Neural progenitor cell (in vitro differentiated cells): ENCODE results near the gene OPN5. TPM values are rescaled to one million over a fixed set of nuclear protein-coding genes. Genes with fewer than 3 reads are reported as not detected.

Experiments used
- DNase-seq: peaks from one replicate; pipeline ENCODE4 v3.0.0-alpha.2; 2016; ENCODE audit warnings: low spot score
- H2AFZ ChIP-seq: fragments of 200-600 bp; sonication (generic); replicated peaks from 2 replicates; pipeline ENCODE4 v1.6.1; 2016; ENCODE audit warnings: antibody characterized with exemption
- H3F3A ChIP-seq: fragments of 200-600 bp; sonication (generic); 2 replicates; pipeline ENCODE4 v1.6.1; 2016; ENCODE audit warnings: antibody characterized with exemption, low read depth
- H3K27ac ChIP-seq: fragments of 200-600 bp; sonication (generic); 2 replicates; pipeline ENCODE4 v1.5.1; 2016; ENCODE audit warnings: mild to moderate bottlenecking
- H3K27me3 ChIP-seq: fragments of 200-600 bp; sonication (generic); 2 replicates; pipeline ENCODE4 v1.6.1; 2016; ENCODE audit warnings: mild to moderate bottlenecking, moderate library complexity
- H3K36me3 ChIP-seq: fragments of 200-600 bp; sonication (generic); 2 replicates; pipeline ENCODE4 v1.5.1; 2016
- H3K4me1 ChIP-seq: fragments of 200-600 bp; sonication (generic); 2 replicates; pipeline ENCODE4 v1.6.1; 2016; ENCODE audit warnings: mixed run types
- H3K4me2 ChIP-seq: fragments of 200-600 bp; sonication (generic); 2 replicates; pipeline ENCODE4 v1.6.1; 2016
- H3K4me3 ChIP-seq: fragments of 200-600 bp; sonication (generic); 2 replicates; pipeline ENCODE4 v1.5.1; 2016
- H3K79me2 ChIP-seq: fragments of 200-600 bp; sonication (generic); 2 replicates; pipeline ENCODE4 v1.6.1; 2016; ENCODE audit warnings: low read depth
- H3K9ac ChIP-seq: fragments of 200-600 bp; sonication (generic); 2 replicates; pipeline ENCODE4 v1.6.1; 2016
- H3K9me3 ChIP-seq: fragments of 200-600 bp; sonication (generic); 2 replicates; pipeline ENCODE4 v1.5.1; 2016; ENCODE audit warnings: low read depth
- H4K20me1 ChIP-seq: fragments of 200-600 bp; sonication (generic); 2 replicates; pipeline ENCODE4 v1.6.1; 2016; ENCODE audit warnings: low read depth
- H3K27ac Mint-ChIP-seq: 3 replicates; pipeline ENCODE4 v1.8.0; 2021; ENCODE audit warnings: mixed read lengths
- H3K27me3 Mint-ChIP-seq: 2 replicates; pipeline ENCODE4 v1.8.0; 2022; ENCODE audit warnings: low read depth, mild to moderate bottlenecking, inconsistent platforms, moderate library complexity, mixed read lengths; ENCODE audit not compliant: insufficient read depth
- H3K36me3 Mint-ChIP-seq: 3 replicates; pipeline ENCODE4 v1.8.0; 2021; ENCODE audit warnings: mixed read lengths
- H3K4me1 Mint-ChIP-seq: 3 replicates; pipeline ENCODE4 v1.8.0; 2021; ENCODE audit warnings: mixed read lengths
- H3K4me3 Mint-ChIP-seq: 3 replicates; pipeline ENCODE4 v1.8.0; 2021; ENCODE audit warnings: mild to moderate bottlenecking, moderate library complexity, mixed read lengths
- H3K9me3 Mint-ChIP-seq: 3 replicates; pipeline ENCODE4 v1.8.0; 2020; ENCODE audit warnings: mixed read lengths
- EZH2 ChIP-seq: fragments of 200-600 bp; sonication (generic); IDR thresholded peaks from 2 replicates; pipeline ENCODE4 v1.6.1; 2017; ENCODE audit warnings: antibody characterized with exemption, mild to moderate bottlenecking, moderate library complexity
- EZH2phosphoT487 ChIP-seq: fragments of 200-600 bp; sonication (generic); IDR thresholded peaks from 2 replicates; pipeline ENCODE4 v1.6.1; 2017; ENCODE audit warnings: antibody characterized with exemption
- total RNA-seq: library from RNA; depleted of rRNA; stranded (reverse); fragments of >200 nt; gene quantifications from 2 replicates; pipeline ENCODE4 v1.2.3, GENCODE V29; 2015; ENCODE audit warnings: low replicate concordance
- TF ChIP-seq, protein P1 (sequence below): fragments of 200-600 bp; sonication (generic); IDR thresholded peaks from 2 replicates; pipeline ENCODE4 v1.5.1; 2017; ENCODE audit warnings: antibody characterized with exemption, mild to moderate bottlenecking

The OPN5 gene
- total RNA-seq, 1 donor from 2014 or later = not detected

DNA sequence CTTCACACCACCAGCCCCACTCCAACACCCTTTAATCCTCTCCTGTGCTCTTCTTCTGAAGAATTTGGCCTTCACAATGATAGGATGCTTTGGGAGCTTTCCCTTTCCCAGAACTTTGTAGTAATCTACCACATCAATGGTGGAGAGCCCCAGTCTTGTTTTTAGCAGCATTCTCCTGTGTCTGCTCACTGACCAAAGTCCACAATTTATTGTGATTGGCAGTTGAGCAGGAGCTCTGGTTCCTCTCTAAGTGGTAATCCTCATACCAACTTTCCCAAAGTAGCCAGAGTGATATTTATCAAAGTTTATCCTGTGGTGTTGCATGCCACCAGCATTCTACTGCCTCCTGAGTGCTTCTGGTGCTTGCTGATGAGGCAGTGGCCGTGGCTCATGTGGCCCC lies 29.0 kb upstream of the OPN5 start:
- TF ChIP-seq, protein P1, sequence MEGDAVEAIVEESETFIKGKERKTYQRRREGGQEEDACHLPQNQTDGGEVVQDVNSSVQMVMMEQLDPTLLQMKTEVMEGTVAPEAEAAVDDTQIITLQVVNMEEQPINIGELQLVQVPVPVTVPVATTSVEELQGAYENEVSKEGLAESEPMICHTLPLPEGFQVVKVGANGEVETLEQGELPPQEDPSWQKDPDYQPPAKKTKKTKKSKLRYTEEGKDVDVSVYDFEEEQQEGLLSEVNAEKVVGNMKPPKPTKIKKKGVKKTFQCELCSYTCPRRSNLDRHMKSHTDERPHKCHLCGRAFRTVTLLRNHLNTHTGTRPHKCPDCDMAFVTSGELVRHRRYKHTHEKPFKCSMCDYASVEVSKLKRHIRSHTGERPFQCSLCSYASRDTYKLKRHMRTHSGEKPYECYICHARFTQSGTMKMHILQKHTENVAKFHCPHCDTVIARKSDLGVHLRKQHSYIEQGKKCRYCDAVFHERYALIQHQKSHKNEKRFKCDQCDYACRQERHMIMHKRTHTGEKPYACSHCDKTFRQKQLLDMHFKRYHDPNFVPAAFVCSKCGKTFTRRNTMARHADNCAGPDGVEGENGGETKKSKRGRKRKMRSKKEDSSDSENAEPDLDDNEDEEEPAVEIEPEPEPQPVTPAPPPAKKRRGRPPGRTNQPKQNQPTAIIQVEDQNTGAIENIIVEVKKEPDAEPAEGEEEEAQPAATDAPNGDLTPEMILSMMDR = no peak
- TF ChIP-seq EZH2phosphoT487 (no peak), EZH2 (no peak)
- DNase-seq = no peak
- Histone ChIP-seq H3K27me3 (no peaks in the 10 kb centered on the region), H2AFZ (no peak overlapping the region), H3K4me2 (no peak overlapping the region), H3F3A (no peaks in the 10 kb centered on the region), H3K9ac (no peak overlapping the region), H4K20me1 (no peaks in the 10 kb centered on the region), H3K4me3 (no peak overlapping the region), H3K4me1 (no peaks in the 10 kb centered on the region), H3K36me3 (no peaks in the 10 kb centered on the region), H3K79me2 (no peaks in the 10 kb centered on the region), H3K27ac (no peak overlapping the region), H3K9me3 (no peaks in the 10 kb centered on the region)
- H3K4me3 Mint-ChIP-seq = no peak overlapping the region
- H3K27me3 Mint-ChIP-seq = peaks cover 2% of the 10 kb centered on the region
- no peak overlapping the region for H3K27ac Mint-ChIP-seq
- H3K36me3 Mint-ChIP-seq = no peaks in the 10 kb centered on the region
- peaks cover 7% of the 10 kb centered on the region for H3K9me3 Mint-ChIP-seq
- peaks cover 5% of the 10 kb centered on the region for H3K4me1 Mint-ChIP-seq

DNA sequence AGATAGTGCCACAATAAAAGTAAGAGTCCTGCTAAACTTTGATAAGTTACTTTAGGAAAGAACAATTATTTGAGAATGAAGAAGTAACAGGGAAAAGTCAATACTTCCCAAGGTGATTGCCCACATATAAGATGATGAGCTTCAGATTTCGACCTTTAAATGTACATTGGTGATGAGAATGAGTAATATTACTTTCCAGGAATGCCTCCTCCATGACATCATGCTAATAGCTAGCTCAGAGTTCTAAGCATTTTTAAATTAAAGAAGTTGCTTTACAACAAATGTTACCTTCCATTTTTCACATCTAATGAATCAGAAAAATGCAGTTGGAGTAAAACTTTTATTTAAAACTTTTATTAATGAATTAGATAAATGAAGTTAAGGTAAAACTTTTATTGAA lies 22.5 kb upstream of the OPN5 start:
- Histone ChIP-seq H2AFZ (no peak overlapping the region), H3K79me2 (no peaks in the 10 kb centered on the region), H3K36me3 (no peaks in the 10 kb centered on the region), H3K4me1 (no peaks in the 10 kb centered on the region), H3K27me3 (no peaks in the 10 kb centered on the region), H3K9me3 (no peaks in the 10 kb centered on the region), H3K4me3 (no peak overlapping the region), H4K20me1 (no peaks in the 10 kb centered on the region), H3K4me2 (no peak overlapping the region), H3F3A (no peaks in the 10 kb centered on the region), H3K9ac (no peak overlapping the region), H3K27ac (no peak overlapping the region)
- H3K36me3 Mint-ChIP-seq = no peaks in the 10 kb centered on the region
- TF ChIP-seq EZH2phosphoT487 = no peak
- TF ChIP-seq EZH2 = no peak
- TF ChIP-seq, protein P1 = no peak
- DNase-seq = no peak
- H3K27me3 Mint-ChIP-seq = no peaks in the 10 kb centered on the region
- H3K4me1 Mint-ChIP-seq = peaks cover 6% of the 10 kb centered on the region
- no peak overlapping the region for H3K27ac Mint-ChIP-seq
- no peak overlapping the region for H3K4me3 Mint-ChIP-seq
- peaks cover 3% of the 10 kb centered on the region for H3K9me3 Mint-ChIP-seq

DNA sequence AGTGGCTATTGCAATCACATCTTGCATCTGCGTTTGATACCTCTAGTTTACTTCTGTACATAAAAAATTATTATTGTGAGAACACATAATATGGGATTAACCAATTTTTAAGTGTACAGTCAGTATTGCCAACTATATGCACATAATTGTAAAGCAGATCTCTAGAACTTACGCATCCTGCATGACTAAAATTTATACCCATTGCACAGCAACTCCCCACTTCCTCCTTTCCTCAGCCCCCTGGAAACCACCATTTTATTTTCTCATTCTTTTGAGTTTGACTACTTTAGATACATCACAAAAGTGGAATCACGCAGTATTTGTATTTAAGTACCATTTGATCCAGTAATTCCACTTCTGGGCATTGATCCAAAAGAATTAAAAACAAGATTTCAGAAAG lies 19.3 kb upstream of the OPN5 start:
- Histone ChIP-seq H3K4me2 (no peak overlapping the region), H3K4me1 (no peaks in the 10 kb centered on the region), H3F3A (no peaks in the 10 kb centered on the region), H3K36me3 (no peaks in the 10 kb centered on the region), H2AFZ (no peak overlapping the region), H4K20me1 (no peaks in the 10 kb centered on the region), H3K79me2 (no peaks in the 10 kb centered on the region), H3K4me3 (no peak overlapping the region), H3K27me3 (no peaks in the 10 kb centered on the region), H3K27ac (no peak overlapping the region), H3K9ac (no peak overlapping the region), H3K9me3 (no peaks in the 10 kb centered on the region)
- TF ChIP-seq EZH2 = no peak
- Mint-ChIP-seq H3K9me3 (no peaks in the 10 kb centered on the region), H3K4me1 (peaks cover 2% of the 10 kb centered on the region), H3K36me3 (no peaks in the 10 kb centered on the region), H3K27me3 (no peaks in the 10 kb centered on the region), H3K27ac (no peak overlapping the region), H3K4me3 (no peak overlapping the region)
- DNase-seq = no peak

DNA sequence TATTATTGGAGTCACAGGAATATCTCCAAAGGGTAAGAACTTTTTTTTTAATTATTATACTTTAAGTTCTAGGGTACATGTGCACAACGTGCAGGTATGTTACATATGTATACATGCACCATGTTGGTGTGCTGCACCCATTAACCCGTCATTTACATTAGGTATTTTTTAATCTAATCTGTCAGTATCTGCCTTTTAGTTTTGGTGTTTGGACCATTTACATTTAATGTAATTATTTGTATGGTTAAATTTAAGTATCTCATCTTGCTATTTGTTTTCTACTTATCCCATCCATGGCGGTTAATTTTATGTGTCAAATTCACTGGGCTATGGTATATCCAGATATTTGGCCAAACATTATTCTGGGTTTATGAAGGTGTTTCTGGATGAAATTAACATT lies 15.4 kb upstream of the OPN5 start:
- H3K36me3 Mint-ChIP-seq = no peaks in the 10 kb centered on the region
- no peak overlapping the region for H3K27ac Mint-ChIP-seq
- Histone ChIP-seq H2AFZ (no peak overlapping the region), H3K4me2 (no peak overlapping the region), H3K9ac (no peak overlapping the region), H3K27me3 (no peaks in the 10 kb centered on the region), H3K9me3 (no peaks in the 10 kb centered on the region), H3K4me3 (no peak overlapping the region), H3F3A (no peaks in the 10 kb centered on the region), H4K20me1 (no peaks in the 10 kb centered on the region), H3K36me3 (no peaks in the 10 kb centered on the region), H3K4me1 (no peaks in the 10 kb centered on the region), H3K27ac (no peak overlapping the region), H3K79me2 (no peaks in the 10 kb centered on the region)
- H3K4me1 Mint-ChIP-seq = no peaks in the 10 kb centered on the region
- H3K9me3 Mint-ChIP-seq = no peaks in the 10 kb centered on the region
- no peak for DNase-seq
- TF ChIP-seq EZH2 (no peak), EZH2phosphoT487 (no peak)
- TF ChIP-seq, protein P1 = no peak
- H3K27me3 Mint-ChIP-seq = no peaks in the 10 kb centered on the region
- H3K4me3 Mint-ChIP-seq = no peak overlapping the region
